Lower leg skin (tissue), 3 donors: Measurements from ENCODE around the gene TSPAN15.

Experiments used
- CTCF ChIP-seq, 3 donors: fragments of 450-650 bp; IDR thresholded peaks; one replicate each; pipeline ENCODE4 v1.5.1; 2016; ENCODE audit warnings: antibody characterized with exemption in 3 of 3, mild to moderate bottlenecking in 3 of 3, moderate library complexity in 2 of 3
- POLR2A ChIP-seq, 2 donors: fragments of 450-650 bp; IDR thresholded peaks; one replicate each; pipeline ENCODE4 v1.6.1; 2016 to 2017; ENCODE audit warnings: antibody characterized with exemption in 2 of 2, mild to moderate bottlenecking in 1 of 2, moderate library complexity in 1 of 2

GRCh38 chr10:69446229-69446628 lies 5.0 kb upstream of the TSPAN15 start:
- TF ChIP-seq CTCF (IDR thresholded peaks at IDR 0.05) (no peak), POLR2A (IDR thresholded peaks at IDR 0.05) (no peak)
